LNCaP clone FGC (cell line): ENCODE data around the gene NCOA5.

Experiments
- DNase-seq: peaks from one replicate; pipeline ENCODE4 v3.0.0-alpha.2; 2011; ENCODE audit warnings: low read depth
- H3K4me3 ChIP-seq: 2 replicates; pipeline ENCODE4 v1.5.1; 2011; ENCODE audit warnings: mild to moderate bottlenecking, low read depth, low read length, control low read depth
- CTCF ChIP-seq: IDR thresholded peaks from 2 replicates; pipeline ENCODE4 v1.5.1; 2012; ENCODE audit warnings: mild to moderate bottlenecking; ENCODE audit not compliant: control insufficient read depth, insufficient read depth; ENCODE audit errors: extremely low read depth

NCOA5 gene

DNA sequence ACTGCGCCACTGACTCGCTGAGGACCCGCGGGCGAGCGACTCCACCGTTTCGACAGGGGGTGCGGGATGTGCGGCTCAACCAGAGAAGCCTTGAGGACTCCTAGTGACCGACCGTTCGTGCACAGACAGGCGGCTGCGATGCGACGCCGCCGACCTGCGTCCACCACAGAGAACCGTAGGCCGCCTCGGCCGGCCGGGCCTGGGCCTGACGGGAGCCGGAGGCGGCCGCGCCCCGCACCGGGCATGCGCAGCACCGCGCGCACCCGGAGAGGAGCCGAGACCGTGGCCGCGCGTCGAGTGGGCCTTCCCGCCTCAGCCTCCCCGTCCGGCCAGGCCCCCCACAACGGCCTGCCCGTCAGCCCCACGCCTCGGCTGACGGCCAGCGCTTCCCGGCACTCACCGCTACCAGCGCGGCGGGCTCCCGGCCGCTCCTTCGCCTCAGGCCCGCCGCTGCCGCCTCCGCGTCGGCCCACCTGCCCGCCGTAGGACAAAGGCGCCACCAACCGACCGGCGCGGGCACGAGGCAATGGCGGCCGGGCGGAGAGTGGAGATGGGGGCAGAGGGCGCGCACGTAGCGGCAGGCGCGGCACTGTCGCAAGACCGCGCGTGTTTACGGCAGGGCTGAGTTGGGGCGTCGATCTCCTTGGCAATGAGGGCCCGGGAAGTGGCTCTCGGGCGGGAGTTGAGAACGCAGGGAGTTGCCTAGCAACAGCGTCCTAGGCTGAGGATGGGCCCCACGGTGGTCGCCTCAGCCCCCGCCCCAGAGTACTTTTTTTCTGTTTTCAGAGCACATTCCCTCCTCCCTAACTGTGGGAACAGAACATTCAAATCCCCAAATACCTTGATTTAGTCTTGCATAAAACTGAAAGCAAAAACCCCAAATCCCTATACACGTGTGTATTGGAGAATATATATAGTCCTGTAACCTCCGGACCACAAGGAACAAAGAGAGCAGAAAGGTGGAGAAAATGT lies at the start of gene NCOA5:
NCOA5 (minus strand) TSS at position 546 of the 972 bp plus-strand sequence. CDS start 10,538 bp downstream, outside the sequence.
- peak; percentile 60 for TF ChIP-seq CTCF
- peak within 1 kb of the TSS; percentile 77 for H3K4me3 ChIP-seq
- DNase-seq = peak; percentile 88

DNA sequence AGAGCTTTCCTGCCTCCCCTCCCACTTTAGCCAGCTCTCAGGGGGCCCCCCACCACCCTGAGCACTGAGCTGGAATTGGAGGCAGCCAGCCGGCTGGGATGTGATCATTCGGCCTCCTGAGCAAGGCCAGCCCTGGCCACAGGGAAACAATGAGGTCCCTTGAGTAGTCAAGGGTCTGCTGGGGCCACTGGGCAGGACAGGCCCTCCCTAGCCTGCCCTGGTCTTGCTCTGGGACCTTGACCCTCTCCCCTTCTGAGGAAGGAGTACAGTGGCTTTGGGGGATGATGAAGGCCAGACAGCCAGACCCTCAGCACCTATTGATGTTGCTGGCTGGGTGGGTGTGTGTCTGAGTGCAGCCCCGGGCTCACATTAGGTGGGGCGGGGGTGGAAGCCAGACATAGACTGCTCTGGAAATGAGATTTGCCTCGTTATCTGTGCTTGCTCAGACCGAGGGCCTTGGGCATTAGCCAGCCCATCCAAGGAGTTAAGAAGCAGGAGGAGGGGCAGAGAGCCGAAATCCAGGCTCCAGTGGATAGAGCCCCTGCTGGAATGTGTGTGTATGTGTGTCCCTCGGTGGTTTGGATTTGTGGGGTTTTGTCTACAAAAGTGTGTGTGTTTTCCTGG lies 49.6 kb upstream of the NCOA5 start:
- TF ChIP-seq CTCF = no peak
- H3K4me3 ChIP-seq = no peak overlapping the region
- DNase-seq = no peak

- no peak for DNase-seq
- no peak overlapping the region for H3K4me3 ChIP-seq
- TF ChIP-seq CTCF = no peak
Observed at GRCh38 chr20:46137816-46138215, 48.1 kb upstream of the NCOA5 start.

DNA sequence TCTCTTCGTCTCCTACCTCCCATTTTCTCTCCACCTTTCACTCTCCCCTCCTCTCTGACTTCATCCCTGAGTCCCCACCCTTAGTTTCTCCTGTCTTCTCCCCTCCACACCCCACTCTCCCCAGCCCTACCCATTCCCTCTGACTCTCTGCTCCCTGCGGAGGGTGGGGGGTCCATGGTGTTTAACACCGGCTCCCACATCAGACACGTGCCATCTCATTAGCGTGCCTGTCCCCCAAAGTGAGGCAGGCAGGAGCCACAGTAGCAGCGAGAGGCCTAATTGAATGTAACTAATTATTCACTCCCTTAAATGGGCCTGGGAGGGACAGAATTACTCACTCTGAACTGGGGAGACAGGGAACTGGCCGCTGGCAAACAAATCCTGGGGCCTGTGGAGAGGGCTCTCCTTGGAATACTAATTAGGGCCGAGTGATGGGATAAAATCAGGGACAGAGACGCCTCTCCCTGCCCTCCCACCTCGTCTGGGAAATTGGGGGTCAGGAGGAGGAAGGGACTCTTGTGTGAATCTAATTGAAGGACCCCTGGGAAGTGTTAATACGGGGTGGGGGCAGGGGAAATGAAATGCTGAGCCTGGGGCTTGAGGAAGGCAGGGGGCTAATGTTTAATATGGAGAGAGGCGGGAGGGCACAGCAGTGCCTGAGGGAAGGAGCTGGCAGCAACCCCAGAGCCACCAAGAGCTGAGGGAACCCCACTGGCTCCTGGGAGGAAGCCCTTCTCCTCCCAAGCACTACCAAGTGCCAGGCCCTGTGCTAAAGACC lies 46.3 kb upstream of the NCOA5 start:
- H3K4me3 ChIP-seq = no peak overlapping the region
- TF ChIP-seq CTCF = no peak
- DNase-seq = no peak

- DNase-seq = no peak
- TF ChIP-seq CTCF = no peak
Observed at GRCh38 chr20:46134716-46135115, 45.0 kb upstream of the NCOA5 start.

DNA sequence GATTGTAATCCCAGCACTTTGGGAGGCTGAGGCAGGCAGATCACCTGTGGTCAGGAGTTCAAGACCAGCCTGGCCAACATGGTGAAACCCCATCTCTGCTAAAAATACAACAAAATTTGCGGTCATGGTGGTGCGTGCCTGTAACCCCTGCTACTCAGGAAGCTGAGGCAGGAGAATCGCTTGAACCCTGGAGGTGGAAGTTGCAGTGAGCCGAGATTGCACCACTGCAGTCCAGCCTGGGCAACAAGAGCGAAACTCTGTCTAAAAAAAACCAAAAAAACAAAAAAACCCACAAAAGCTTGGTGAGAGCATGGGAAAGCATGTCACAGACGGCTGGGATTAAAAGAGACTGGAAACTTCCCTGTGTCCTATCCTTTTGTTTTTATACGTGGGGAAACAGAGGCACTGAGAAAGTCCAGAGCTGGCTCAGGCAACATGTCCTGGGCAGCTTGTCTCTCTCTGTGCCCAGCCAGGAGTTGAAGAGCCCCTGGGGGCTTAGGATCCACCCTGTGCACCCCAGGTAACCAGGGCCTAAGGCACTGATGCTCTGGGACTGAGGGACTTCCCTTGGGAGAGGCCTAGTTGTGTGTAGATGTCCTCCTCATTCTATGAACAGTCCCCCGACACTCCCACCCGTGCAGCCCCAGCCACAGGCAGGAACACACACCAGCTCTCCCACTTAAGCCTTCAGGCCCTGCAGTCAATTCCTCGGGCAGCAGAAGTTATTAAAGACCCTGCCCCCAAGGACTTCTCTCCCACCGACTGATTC lies 44.3 kb upstream of the NCOA5 start:
- no peak overlapping the region for H3K4me3 ChIP-seq

More at GRCh38 chr20:46134716-46135115, 45.0 kb upstream of the NCOA5 start:
- no peak overlapping the region for H3K4me3 ChIP-seq

More for the DNA sequence above, 44.3 kb upstream of the NCOA5 start:
- DNase-seq = no peak
- no peak for TF ChIP-seq CTCF
